Karpas-422 (cell line): ENCODE measurements around the gene INSYN2A. TPM values are rescaled to one million over a fixed set of nuclear protein-coding genes. Genes with fewer than 3 reads are reported as not detected.

ENCODE experiments used
- DNase-seq: peaks from one replicate; pipeline ENCODE4 v3.0.0-alpha.2; 2015
- H2AFZ ChIP-seq: fragments of 200-600 bp; sonication (generic); 2 replicates; pipeline ENCODE4 v1.6.1; 2014; ENCODE audit warnings: antibody characterized with exemption, low read length, mixed read lengths
- H3K27ac ChIP-seq: fragments of 200-600 bp; sonication (generic); 2 replicates; pipeline ENCODE4 v1.5.1; 2014; ENCODE audit warnings: mild to moderate bottlenecking, low read length, moderate library complexity
- H3K27me3 ChIP-seq: fragments of 200-600 bp; sonication (generic); 2 replicates; pipeline ENCODE4 v1.6.1; 2014; ENCODE audit warnings: low read length, mixed read lengths
- H3K36me3 ChIP-seq: fragments of 200-600 bp; sonication (generic); 2 replicates; pipeline ENCODE4 v1.6.1; 2014; ENCODE audit warnings: low read length, mixed read lengths; ENCODE audit not compliant: insufficient read depth
- H3K4me1 ChIP-seq: fragments of 200-600 bp; sonication (generic); 2 replicates; pipeline ENCODE4 v1.6.1; 2014; ENCODE audit warnings: mild to moderate bottlenecking, low read length, mixed read lengths
- H3K4me2 ChIP-seq: fragments of 200-600 bp; sonication (generic); 2 replicates; pipeline ENCODE4 v1.6.1; 2014; ENCODE audit warnings: low read length, low read depth, mild to moderate bottlenecking; ENCODE audit not compliant: poor library complexity, severe bottlenecking
- H3K4me3 ChIP-seq: fragments of 200-600 bp; sonication (generic); 2 replicates; pipeline ENCODE4 v1.5.1; 2014; ENCODE audit warnings: mild to moderate bottlenecking, antibody characterized with exemption, low read length, mixed read lengths
- H3K79me2 ChIP-seq: fragments of 200-600 bp; sonication (generic); 2 replicates; pipeline ENCODE4 v1.6.1; 2014; ENCODE audit warnings: mild to moderate bottlenecking, low read length, mixed read lengths
- H3K9ac ChIP-seq: fragments of 200-600 bp; sonication (generic); 2 replicates; pipeline ENCODE4 v1.6.0; 2014; ENCODE audit warnings: low read length
- H3K9me2 ChIP-seq: fragments of 200-600 bp; sonication (generic), shearing (Covaris generic); replicated peaks from 2 replicates; pipeline ENCODE4 v1.6.0; 2014; ENCODE audit warnings: mild to moderate bottlenecking, low read length, moderate library complexity; ENCODE audit not compliant: insufficient read depth
- H3K9me3 ChIP-seq: fragments of 300-700, 200-600 bp; sonication (generic); 2 replicates; pipeline ENCODE4 v1.6.1; 2014; ENCODE audit warnings: low read length, mixed read lengths
- H4K20me1 ChIP-seq: fragments of 200-600 bp; sonication (generic); 2 replicates; pipeline ENCODE4 v1.6.1; 2014; ENCODE audit warnings: mild to moderate bottlenecking, antibody characterized with exemption, low read length, low read depth; ENCODE audit not compliant: insufficient read depth
- total RNA-seq: library from RNA; depleted of rRNA; stranded (reverse); fragments of >200 nt; shearing (Covaris generic); gene quantifications from 2 replicates; pipeline ENCODE4 v1.2.3, GENCODE V29; 2014; ENCODE audit warnings: low replicate concordance

The INSYN2A gene
- total RNA-seq, 1 experiment from 2014 or later, result not detected

GRCh38 chr10:127193125-127193524 is 3.3 kb downstream of the INSYN2A start:
- no peak for DNase-seq
- Histone ChIP-seq H3K4me2 (no peak overlapping the region), H3K9ac (no peak overlapping the region), H3K36me3 (no peaks in the 10 kb centered on the region), H3K9me2 (no peaks in the 10 kb centered on the region), H3K79me2 (no peaks in the 10 kb centered on the region), H3K27ac (no peak overlapping the region), H3K27me3 (no peaks in the 10 kb centered on the region), H3K9me3 (no peaks in the 10 kb centered on the region), H3K4me3 (no peak overlapping the region), H2AFZ (no peak overlapping the region), H3K4me1 (no peaks in the 10 kb centered on the region), H4K20me1 (no peaks in the 10 kb centered on the region)

GRCh38 chr10:127190427-127190826 is 6.0 kb downstream of the INSYN2A start:
- Histone ChIP-seq H3K27me3 (no peaks in the 10 kb centered on the region), H3K9ac (no peak overlapping the region), H3K36me3 (no peaks in the 10 kb centered on the region), H3K9me2 (no peaks in the 10 kb centered on the region), H3K79me2 (no peaks in the 10 kb centered on the region), H2AFZ (no peak overlapping the region), H3K9me3 (no peaks in the 10 kb centered on the region), H4K20me1 (no peaks in the 10 kb centered on the region), H3K4me3 (no peak overlapping the region), H3K4me2 (no peak overlapping the region), H3K4me1 (no peaks in the 10 kb centered on the region), H3K27ac (no peak overlapping the region)
- no peak for DNase-seq

GRCh38 chr10:127189226-127189625 is 7.2 kb downstream of the INSYN2A start:
- Histone ChIP-seq H3K9me3 (no peaks in the 10 kb centered on the region), H4K20me1 (no peaks in the 10 kb centered on the region), H3K4me3 (no peak overlapping the region)

GRCh38 chr10:127186813-127187212 is 9.6 kb downstream of the INSYN2A start:
- Histone ChIP-seq H3K27ac (no peak overlapping the region), H3K27me3 (no peaks in the 10 kb centered on the region), H3K4me1 (no peaks in the 10 kb centered on the region), H2AFZ (no peak overlapping the region), H4K20me1 (no peaks in the 10 kb centered on the region), H3K79me2 (no peaks in the 10 kb centered on the region), H3K9me2 (no peaks in the 10 kb centered on the region), H3K4me3 (no peak overlapping the region), H3K36me3 (no peaks in the 10 kb centered on the region), H3K9ac (no peak overlapping the region), H3K4me2 (no peak overlapping the region), H3K9me3 (no peaks in the 10 kb centered on the region)
- DNase-seq, result no peak

More at GRCh38 chr10:127189226-127189625, 7.2 kb downstream of the INSYN2A start:
- H3K4me1 ChIP-seq, result no peaks in the 10 kb centered on the region
- no peaks in the 10 kb centered on the region for H3K9me2 ChIP-seq
- no peaks in the 10 kb centered on the region for H3K79me2 ChIP-seq
- H3K27me3 ChIP-seq, result no peaks in the 10 kb centered on the region
- no peak overlapping the region for H3K4me2 ChIP-seq
- no peak for DNase-seq
- H2AFZ ChIP-seq, result no peak overlapping the region
- no peaks in the 10 kb centered on the region for H3K36me3 ChIP-seq
- H3K9ac ChIP-seq, result no peak overlapping the region
- H3K27ac ChIP-seq, result no peak overlapping the region

GRCh38 chr10:127184582-127184981 is 11.8 kb downstream of the INSYN2A start:
- Histone ChIP-seq H2AFZ (no peak overlapping the region), H3K36me3 (no peaks in the 10 kb centered on the region), H3K79me2 (no peaks in the 10 kb centered on the region), H3K4me3 (no peak overlapping the region), H3K9ac (no peak overlapping the region), H3K4me2 (no peak overlapping the region), H4K20me1 (no peaks in the 10 kb centered on the region), H3K4me1 (no peaks in the 10 kb centered on the region), H3K9me2 (no peaks in the 10 kb centered on the region), H3K27me3 (no peaks in the 10 kb centered on the region), H3K27ac (no peak overlapping the region), H3K9me3 (no peaks in the 10 kb centered on the region)
- no peak for DNase-seq

- no peak overlapping the region for H3K4me3 ChIP-seq
Observed at GRCh38 chr10:127182161-127182560, 14.2 kb downstream of the INSYN2A start.

GRCh38 chr10:127179612-127180250 is 16.7 kb downstream of the INSYN2A start:
- Histone ChIP-seq H3K36me3 (no peaks in the 10 kb centered on the region), H3K9ac (no peak overlapping the region), H3K27ac (no peak overlapping the region), H4K20me1 (no peaks in the 10 kb centered on the region), H3K9me2 (no peaks in the 10 kb centered on the region), H3K4me3 (no peak overlapping the region), H3K27me3 (no peaks in the 10 kb centered on the region), H3K79me2 (no peaks in the 10 kb centered on the region), H3K4me1 (no peaks in the 10 kb centered on the region), H2AFZ (no peak overlapping the region), H3K4me2 (no peak overlapping the region), H3K9me3 (no peaks in the 10 kb centered on the region)
- no peak for DNase-seq

More at GRCh38 chr10:127182161-127182560, 14.2 kb downstream of the INSYN2A start:
- H3K9ac ChIP-seq, result no peak overlapping the region
- no peaks in the 10 kb centered on the region for H3K4me1 ChIP-seq
- H3K79me2 ChIP-seq, result no peaks in the 10 kb centered on the region
- H3K36me3 ChIP-seq, result no peaks in the 10 kb centered on the region
- H3K4me2 ChIP-seq, result no peak overlapping the region
- H3K9me3 ChIP-seq, result no peaks in the 10 kb centered on the region
- no peak overlapping the region for H3K27ac ChIP-seq
- no peaks in the 10 kb centered on the region for H3K27me3 ChIP-seq
- DNase-seq, result no peak
- no peaks in the 10 kb centered on the region for H4K20me1 ChIP-seq
- H2AFZ ChIP-seq, result no peak overlapping the region
- no peaks in the 10 kb centered on the region for H3K9me2 ChIP-seq

- no peaks in the 10 kb centered on the region for H3K79me2 ChIP-seq
- H3K4me2 ChIP-seq, result no peak overlapping the region
- H3K36me3 ChIP-seq, result no peaks in the 10 kb centered on the region
- DNase-seq, result no peak
- no peak overlapping the region for H2AFZ ChIP-seq
- no peaks in the 10 kb centered on the region for H3K9me2 ChIP-seq
- H3K4me3 ChIP-seq, result no peak overlapping the region
- no peak overlapping the region for H3K27ac ChIP-seq
- H4K20me1 ChIP-seq, result no peaks in the 10 kb centered on the region
- H3K9ac ChIP-seq, result no peak overlapping the region
- no peaks in the 10 kb centered on the region for H3K4me1 ChIP-seq
- no peaks in the 10 kb centered on the region for H3K27me3 ChIP-seq
- no peaks in the 10 kb centered on the region for H3K9me3 ChIP-seq
Observed at GRCh38 chr10:127176649-127177048, 19.7 kb downstream of the INSYN2A start.
